ENCODE results near the gene IQGAP2. TPM values are rescaled to one million over a fixed set of nuclear protein-coding genes. Genes with fewer than 3 reads are reported as not detected.

IQGAP2 gene
- polyA plus RNA-seq, 1 donor (not counting 4 experiments of a cell fraction or from before 2014, with no cell fraction given), result 0.14 TPM

GRCh38 chr5:76470976-76471375 is 67.9 kb downstream of the IQGAP2 start:
- Histone ChIP-seq H3K9ac (ENCODE audit: control insufficient read depth, extremely low read depth, insufficient read depth, low read length) (no peak overlapping the region), H3K36me3 (ENCODE audit: control insufficient read depth in 2 of 2, extremely low read depth in 1 of 2, insufficient read depth in 2 of 2, low read length in 2 of 2) (no peaks in the 10 kb centered on the region), H3K9me3 (ENCODE audit: control insufficient read depth, low read depth, low read length) (no peaks in the 10 kb centered on the region), H3K27ac (ENCODE audit: control insufficient read depth, insufficient read depth, low read length) (no peak overlapping the region), H3K79me2 (ENCODE audit: control insufficient read depth, insufficient read depth, low read length) (no peaks in the 10 kb centered on the region), H2AFZ (ENCODE audit: control insufficient read depth, low read length) (no peak overlapping the region), H3K4me1 (ENCODE audit: control insufficient read depth, extremely low read depth, insufficient read depth, low read length) (no peaks in the 10 kb centered on the region), H3K4me2 (ENCODE audit: control insufficient read depth, extremely low read depth, insufficient read depth, low read depth, low read length) (no peak overlapping the region), H3K4me3 (ENCODE audit: control insufficient read depth in 2 of 3, extremely low read depth in 1 of 3, insufficient read depth in 2 of 3, low read depth in 1 of 3, low read length in 3 of 3) (no peak overlapping the region), H3K27me3 (ENCODE audit: control insufficient read depth, extremely low read depth, insufficient read depth, low read length) (no peaks in the 10 kb centered on the region), H4K20me1 (ENCODE audit: control insufficient read depth, extremely low read depth, insufficient read depth, low read length) (no peaks in the 10 kb centered on the region), H3K9me1 (ENCODE audit: control insufficient read depth, extremely low read depth, insufficient read depth, low read length) (no peaks in the 10 kb centered on the region)
- TF ChIP-seq EZH2 (IDR thresholded peaks at IDR 0.05; ENCODE audit: low read length) (no peak), CTCF (optimal IDR thresholded peaks at IDR 0.05 in 1 of 3, IDR thresholded peaks at IDR 0.05 in 1 of 3, conservative IDR thresholded peaks at IDR 0.05 in 1 of 3; ENCODE audit: extremely low read depth in 1 of 3, insufficient read depth in 2 of 3, low read length in 3 of 3) (no peak)
- FAIRE-seq (no peak), DNase-seq (ENCODE audit: low read depth, low spot score) (no peak)
- dilution Hi-C loops (cut with MboI; ENCODE audit: extremely low pct_ligation_motif_present, low sequenced_read_pairs), result no loop called here

GRCh38 chr5:76471406-76471805 is 68.3 kb downstream of the IQGAP2 start:
- DNase-seq (ENCODE audit: low read depth, low spot score) (no peak), FAIRE-seq (no peak)
- Histone ChIP-seq H3K36me3 (ENCODE audit: control insufficient read depth in 2 of 2, extremely low read depth in 1 of 2, insufficient read depth in 2 of 2, low read length in 2 of 2) (no peaks in the 10 kb centered on the region), H3K4me1 (ENCODE audit: control insufficient read depth, extremely low read depth, insufficient read depth, low read length) (no peaks in the 10 kb centered on the region), H3K9me3 (ENCODE audit: control insufficient read depth, low read depth, low read length) (no peaks in the 10 kb centered on the region), H3K4me2 (ENCODE audit: control insufficient read depth, extremely low read depth, insufficient read depth, low read depth, low read length) (no peak overlapping the region), H4K20me1 (ENCODE audit: control insufficient read depth, extremely low read depth, insufficient read depth, low read length) (no peaks in the 10 kb centered on the region), H2AFZ (ENCODE audit: control insufficient read depth, low read length) (no peak overlapping the region), H3K9ac (ENCODE audit: control insufficient read depth, extremely low read depth, insufficient read depth, low read length) (no peak overlapping the region), H3K27me3 (ENCODE audit: control insufficient read depth, extremely low read depth, insufficient read depth, low read length) (no peaks in the 10 kb centered on the region), H3K4me3 (ENCODE audit: control insufficient read depth in 2 of 3, extremely low read depth in 1 of 3, insufficient read depth in 2 of 3, low read depth in 1 of 3, low read length in 3 of 3) (no peak overlapping the region), H3K79me2 (ENCODE audit: control insufficient read depth, insufficient read depth, low read length) (no peaks in the 10 kb centered on the region), H3K9me1 (ENCODE audit: control insufficient read depth, extremely low read depth, insufficient read depth, low read length) (no peaks in the 10 kb centered on the region), H3K27ac (ENCODE audit: control insufficient read depth, insufficient read depth, low read length) (no peak overlapping the region)
- TF ChIP-seq EZH2 (IDR thresholded peaks at IDR 0.05; ENCODE audit: low read length) (no peak), CTCF (optimal IDR thresholded peaks at IDR 0.05 in 1 of 3, IDR thresholded peaks at IDR 0.05 in 1 of 3, conservative IDR thresholded peaks at IDR 0.05 in 1 of 3; ENCODE audit: extremely low read depth in 1 of 3, insufficient read depth in 2 of 3, low read length in 3 of 3) (no peak)
- dilution Hi-C loops (cut with MboI; ENCODE audit: extremely low pct_ligation_motif_present, low sequenced_read_pairs), result no loop called here

Data from keratinocyte (primary cell).